ENCODE measurements around the gene EDIL3. TPM values are rescaled to one million over a fixed set of nuclear protein-coding genes. Genes with fewer than 3 reads are reported as not detected.

Gene EDIL3
- total and polyA plus RNA-seq, 11 donors: 1.3 to 38.2 (median 18.3) TPM

DNA sequence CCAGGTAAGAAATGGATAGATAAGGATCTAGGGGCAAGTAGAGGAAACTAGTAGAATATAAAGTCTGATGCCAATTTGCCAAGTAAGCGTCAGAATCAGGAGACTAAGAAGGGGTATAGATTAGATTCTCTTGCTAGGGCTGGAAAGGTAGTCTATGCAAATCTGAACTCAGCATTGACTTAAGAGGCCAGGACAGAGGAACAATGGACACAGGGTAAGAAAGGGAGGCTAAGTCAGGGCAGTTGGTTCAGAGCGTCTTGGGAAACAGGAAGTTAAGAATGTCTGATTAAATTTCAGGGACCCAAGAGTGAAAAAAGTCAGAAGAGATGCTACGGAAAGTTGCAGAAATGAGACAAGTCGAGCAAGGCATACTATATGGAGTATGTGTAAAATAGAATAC is 400.8 kb downstream of the EDIL3 start:
- Histone ChIP-seq H3K27ac (no peak overlapping the region), H3K9me3 (no peaks in the 10 kb centered on the region), H3K36me3 (no peaks in the 10 kb centered on the region), H3K4me1 (no peaks in the 10 kb centered on the region), H3K4me3 (no peak overlapping the region), H3K27me3 (no peaks in the 10 kb centered on the region)
- DNase-seq: no peak
- intact Hi-C loops (cut with DNase I): no loop called here
- WGBS, 4 donors: 77 to 85% (median 78%) methylated on average over 4 of the region's 4 CpGs
- ATAC-seq: no peak
- no peak for TF ChIP-seq POLR2A (IDR thresholded peaks at IDR 0.05)
- TF ChIP-seq, protein P1, sequence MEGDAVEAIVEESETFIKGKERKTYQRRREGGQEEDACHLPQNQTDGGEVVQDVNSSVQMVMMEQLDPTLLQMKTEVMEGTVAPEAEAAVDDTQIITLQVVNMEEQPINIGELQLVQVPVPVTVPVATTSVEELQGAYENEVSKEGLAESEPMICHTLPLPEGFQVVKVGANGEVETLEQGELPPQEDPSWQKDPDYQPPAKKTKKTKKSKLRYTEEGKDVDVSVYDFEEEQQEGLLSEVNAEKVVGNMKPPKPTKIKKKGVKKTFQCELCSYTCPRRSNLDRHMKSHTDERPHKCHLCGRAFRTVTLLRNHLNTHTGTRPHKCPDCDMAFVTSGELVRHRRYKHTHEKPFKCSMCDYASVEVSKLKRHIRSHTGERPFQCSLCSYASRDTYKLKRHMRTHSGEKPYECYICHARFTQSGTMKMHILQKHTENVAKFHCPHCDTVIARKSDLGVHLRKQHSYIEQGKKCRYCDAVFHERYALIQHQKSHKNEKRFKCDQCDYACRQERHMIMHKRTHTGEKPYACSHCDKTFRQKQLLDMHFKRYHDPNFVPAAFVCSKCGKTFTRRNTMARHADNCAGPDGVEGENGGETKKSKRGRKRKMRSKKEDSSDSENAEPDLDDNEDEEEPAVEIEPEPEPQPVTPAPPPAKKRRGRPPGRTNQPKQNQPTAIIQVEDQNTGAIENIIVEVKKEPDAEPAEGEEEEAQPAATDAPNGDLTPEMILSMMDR (IDR thresholded peaks at IDR 0.05): no peak

DNA sequence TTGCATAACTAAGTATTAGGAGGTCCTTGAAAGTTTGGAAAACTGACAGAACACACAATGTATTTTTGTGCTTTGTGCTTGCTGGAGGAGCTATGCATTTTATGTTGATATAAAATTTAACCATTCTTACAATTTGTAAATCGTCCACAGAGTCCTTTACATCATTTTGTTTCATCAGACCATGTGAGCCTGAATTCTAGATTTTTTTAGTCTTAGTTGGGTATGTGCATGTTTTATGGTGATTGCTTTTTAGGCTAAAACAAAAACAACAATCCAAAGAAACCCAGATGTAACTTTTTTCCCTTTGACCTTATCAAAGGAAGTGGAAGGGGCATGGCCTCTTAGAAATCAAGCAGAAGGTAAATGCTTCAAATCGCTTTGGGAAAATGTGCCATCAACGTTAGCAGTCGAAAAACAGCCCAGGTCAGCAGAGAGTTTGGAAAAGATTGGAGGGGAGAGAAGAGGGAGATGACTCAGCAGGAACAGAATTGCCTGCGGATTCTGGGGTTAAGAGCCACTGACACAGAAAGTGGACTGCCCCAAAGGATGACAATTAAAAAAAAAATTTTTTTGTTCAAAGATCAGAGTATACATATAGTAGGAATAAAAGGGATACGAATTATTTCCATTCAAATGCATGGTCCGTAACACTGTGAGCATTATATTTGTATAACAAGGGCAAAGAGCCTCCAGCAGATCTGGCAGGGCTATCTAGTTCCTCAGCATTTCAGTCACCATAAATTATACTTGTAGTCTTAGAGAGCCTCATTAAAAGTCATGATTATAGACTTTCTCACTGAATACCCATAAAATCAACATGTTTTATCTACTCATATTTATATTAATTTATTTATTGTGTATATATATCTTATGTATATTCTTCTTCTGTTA is 410.5 kb downstream of the EDIL3 start:
- DNase-seq: no peak
- intact Hi-C loops (cut with DNase I): no loop called here
- WGBS, 4 donors: 55 to 57% (median 56%) methylated on average over 7 of the region's 7 CpGs
- Histone ChIP-seq H3K36me3 (no peaks in the 10 kb centered on the region), H3K4me1 (no peaks in the 10 kb centered on the region), H3K4me3 (no peak overlapping the region), H3K27me3 (no peaks in the 10 kb centered on the region), H3K9me3 (no peaks in the 10 kb centered on the region), H3K27ac (no peak overlapping the region)
- no peak for ATAC-seq
- TF ChIP-seq, protein P1 (IDR thresholded peaks at IDR 0.05): no peak
- no peak for TF ChIP-seq POLR2A (IDR thresholded peaks at IDR 0.05)

DNA sequence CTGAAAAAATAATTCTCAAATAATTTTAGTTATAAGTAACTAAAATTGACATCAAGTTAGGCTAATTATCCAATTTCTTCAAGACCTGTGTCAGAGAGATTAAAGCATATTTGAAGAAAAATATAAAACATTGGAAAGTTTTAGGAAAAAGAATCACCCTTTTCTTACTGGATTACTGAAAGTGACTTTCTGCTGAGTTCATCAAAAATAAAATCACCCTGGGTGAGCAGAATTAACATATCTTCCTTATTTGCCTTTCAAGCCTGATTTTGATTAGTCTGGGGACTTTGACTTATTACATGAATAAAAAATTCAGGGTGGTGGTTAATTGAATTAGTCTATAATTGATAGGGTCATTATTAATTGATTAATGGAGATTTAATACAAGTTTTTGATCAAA is 411.8 kb downstream of the EDIL3 start:
- intact Hi-C loops (cut with DNase I): no loop called here
- H3K4me1 ChIP-seq: no peaks in the 10 kb centered on the region
- no peak overlapping the region for H3K27ac ChIP-seq
- DNase-seq (no peak), ATAC-seq (no peak)
- H3K27me3 ChIP-seq: no peaks in the 10 kb centered on the region
- H3K9me3 ChIP-seq: no peaks in the 10 kb centered on the region
- no peak overlapping the region for H3K4me3 ChIP-seq
- TF ChIP-seq, protein P1 (IDR thresholded peaks at IDR 0.05): no peak
- TF ChIP-seq POLR2A (IDR thresholded peaks at IDR 0.05): no peak
- H3K36me3 ChIP-seq: no peaks in the 10 kb centered on the region

GRCh38 chr5:83972236-83972635 is 412.4 kb downstream of the EDIL3 start:
- Histone ChIP-seq H3K4me1 (no peaks in the 10 kb centered on the region), H3K9me3 (no peaks in the 10 kb centered on the region), H3K36me3 (no peaks in the 10 kb centered on the region), H3K27me3 (no peaks in the 10 kb centered on the region), H3K4me3 (no peak overlapping the region), H3K27ac (no peak overlapping the region)
- no peak for ATAC-seq
- intact Hi-C loops (cut with DNase I): no loop called here
- DNase-seq: no peak
- TF ChIP-seq, protein P1 (IDR thresholded peaks at IDR 0.05): no peak
- no peak for TF ChIP-seq POLR2A (IDR thresholded peaks at IDR 0.05)
